Breast epithelium (tissue), 4 donors: Measurements from ENCODE around the gene SNX2. TPM values are rescaled to one million over a fixed set of nuclear protein-coding genes. Genes with fewer than 3 reads are reported as not detected.
"Not testable (repeated sequence)": the region's sequence is repeated elsewhere in the genome, so short reads cannot be mapped to it uniquely, and the experiment has no call there.

Source experiments
- DNase-seq, 2 donors: peaks; one replicate each; pipeline ENCODE4 v3.0.0-alpha.2; 2019; ENCODE audit warnings: low spot score in 2 of 2
- H3K27ac ChIP-seq, 2 donors: fragments of 200-600 bp; sonication (generic) in 1 of 2; one replicate each; pipeline ENCODE4 v1.5.1; 2016 to 2019; ENCODE audit warnings: mild to moderate bottlenecking in 1 of 2
- H3K27me3 ChIP-seq, 2 donors: fragments of 200-600 bp; sonication (generic) in 1 of 2; one replicate each; pipeline versions ENCODE4 v1.5.1 to v1.6.0; 2017 to 2019; ENCODE audit warnings: control low read depth in 1 of 2, mild to moderate bottlenecking in 1 of 2
- H3K36me3 ChIP-seq: fragments of 200-600 bp; one replicate; pipeline ENCODE4 v1.5.1; 2019
- H3K4me1 ChIP-seq, 2 donors: fragments of 200-600 bp; sonication (generic); one replicate each; pipeline ENCODE4 v1.5.1; 2016 to 2019; ENCODE audit warnings: control low read depth in 1 of 2
- H3K4me3 ChIP-seq, 3 donors: fragments of 200-600 bp; sonication (generic); 1 replicate in 2 of 3; 2 replicates in 1 of 3; pipeline ENCODE4 v1.5.1; 2016 to 2019; ENCODE audit warnings: mild to moderate bottlenecking in 3 of 3, moderate library complexity in 2 of 3
- H3K9me3 ChIP-seq, 2 donors: fragments of 200-600 bp; sonication (generic) in 1 of 2; one replicate each; pipeline ENCODE4 v1.5.1; 2016 to 2019; ENCODE audit warnings: control low read depth in 1 of 2
- CTCF ChIP-seq, 3 donors: fragments of 450-650 bp; IDR thresholded peaks; one replicate each; pipeline ENCODE4 v1.5.1; 2016 to 2017; ENCODE audit warnings: antibody characterized with exemption in 3 of 3, mild to moderate bottlenecking in 3 of 3, moderate library complexity in 3 of 3
- POLR2A ChIP-seq: fragments of 450-650 bp; IDR thresholded peaks from one replicate; pipeline ENCODE4 v1.6.1; 2016; ENCODE audit warnings: antibody characterized with exemption, mild to moderate bottlenecking, moderate library complexity
- POLR2AphosphoS5 ChIP-seq, 3 donors: sonication (generic); formaldehyde crosslinking; IDR thresholded peaks; one replicate each; pipeline ENCODE4 v1.6.1; 2017; ENCODE audit warnings: antibody characterized with exemption in 3 of 3
- intact Hi-C: fragments of 100-400 bp; cut with DNase I; formaldehyde crosslinking; loops from one replicate; pipeline ENCODE4 v1.15.1; 2023; ENCODE audit warnings: low total_unique reads
- total RNA-seq, 3 donors: library from RNA; depleted of rRNA; stranded (reverse); fragments of >200 nt; gene quantifications; one replicate each; pipeline ENCODE4 v1.1.0, GENCODE V29; 2016

SNX2 gene
- total RNA-seq, 3 donors from 2014 or later = 75.7 to 102 (median 79.8) TPM

GRCh38 chr5:122759241-122760070 is 15.4 kb upstream of the SNX2 start:
- Histone ChIP-seq H3K27me3 (no peaks in the 10 kb centered on the region), H3K27ac (no peak overlapping the region), H3K36me3 (no peaks in the 10 kb centered on the region), H3K9me3 (no peaks in the 10 kb centered on the region), H3K4me3 (no peak overlapping the region), H3K4me1 (no peaks in the 10 kb centered on the region)
- TF ChIP-seq POLR2A (no peak), CTCF (IDR thresholded peaks at IDR 0.05) (no peak), POLR2AphosphoS5 (IDR thresholded peaks at IDR 0.05) (no peak)
- DNase-seq = no peak
- intact Hi-C loops = no loop called here

GRCh38 chr5:122760236-122760635 is 14.6 kb upstream of the SNX2 start:
- H3K9me3 ChIP-seq = no peaks in the 10 kb centered on the region
- DNase-seq = no peak
- no peak overlapping the region for H3K4me3 ChIP-seq
- H3K4me1 ChIP-seq = no peaks in the 10 kb centered on the region
- no peaks in the 10 kb centered on the region for H3K27me3 ChIP-seq
- intact Hi-C loops = no loop called here
- TF ChIP-seq POLR2A (no peak), CTCF (IDR thresholded peaks at IDR 0.05) (no peak), POLR2AphosphoS5 (IDR thresholded peaks at IDR 0.05) (no peak)
- no peak overlapping the region for H3K27ac ChIP-seq
- no peaks in the 10 kb centered on the region for H3K36me3 ChIP-seq

- no peak for TF ChIP-seq POLR2AphosphoS5 (IDR thresholded peaks at IDR 0.05)
- TF ChIP-seq CTCF (IDR thresholded peaks at IDR 0.05) = no peak
- no peak for TF ChIP-seq POLR2A
- Histone ChIP-seq H3K9me3 (no peaks in the 10 kb centered on the region), H3K27ac (no peak overlapping the region), H3K36me3 (no peaks in the 10 kb centered on the region), H3K4me3 (no peak overlapping the region), H3K27me3 (no peaks in the 10 kb centered on the region), H3K4me1 (no peaks in the 10 kb centered on the region)
- no peak for DNase-seq
- intact Hi-C loops = no loop called here
Observed at GRCh38 chr5:122761115-122761514, 13.8 kb upstream of the SNX2 start.

- H3K4me1 ChIP-seq, intact Hi-C loops, DNase-seq, H3K4me3 ChIP-seq, H3K9me3 ChIP-seq, H3K27me3 ChIP-seq, H3K36me3 ChIP-seq, H3K27ac ChIP-seq: not testable (repeated sequence)
Observed at GRCh38 chr5:122761896-122762295, 13.0 kb upstream of the SNX2 start.

- TF ChIP-seq POLR2AphosphoS5 (IDR thresholded peaks at IDR 0.05) (no peak), POLR2A (no peak), CTCF (IDR thresholded peaks at IDR 0.05) (no peak)
- intact Hi-C loops = no loop called here
- H3K9me3 ChIP-seq = no peaks in the 10 kb centered on the region
- no peaks in the 10 kb centered on the region for H3K36me3 ChIP-seq
- H3K27ac ChIP-seq = no peak overlapping the region
- H3K4me3 ChIP-seq = no peak overlapping the region
- DNase-seq = no peak
- no peaks in the 10 kb centered on the region for H3K27me3 ChIP-seq
- H3K4me1 ChIP-seq = no peaks in the 10 kb centered on the region
Observed at GRCh38 chr5:122766130-122766529, 8.8 kb upstream of the SNX2 start.
